Airway epithelial cell (primary cell): ENCODE measurements around the gene SLC25A43. TPM values are rescaled to one million over a fixed set of nuclear protein-coding genes. Genes with fewer than 3 reads are reported as not detected.

Experiments
- total RNA-seq: library from RNA; depleted of rRNA; stranded (reverse); fragments of >200 nt; gene quantifications from 2 replicates; pipeline ENCODE4 v1.2.3, GENCODE V29; 2015

The SLC25A43 gene
- total RNA-seq = 11.3 and 18.2 TPM in 2 replicates

GRCh38 chrX:119398974-119399771 is at the start of gene SLC25A43:
Gene SLC25A43 (plus strand): TSS chrX:119399336. CDS start chrX:119399404, 68 bp downstream.

GRCh38 chrX:119467842-119468550 is 68.9 kb downstream of the SLC25A43 start, which contains the start of gene SLC25A5:
Gene SLC25A5 (plus strand): TSS chrX:119468444. CDS start chrX:119468516, 72 bp downstream.

Other genes starting within 250 kb of the SLC25A43 start
- gene PGRMC1, start 163.1 kb upstream of the SLC25A43 start, total RNA-seq = 115 and 127 TPM in 2 replicates
- 486 and 784 TPM in 2 replicates for gene SLC25A5, start 69.1 kb downstream of the SLC25A43 start, total RNA-seq
- gene STEEP1, start 166.1 kb downstream of the SLC25A43 start, total RNA-seq = 21.4 and 24.1 TPM in 2 replicates
- gene UBE2A, start 175.2 kb downstream of the SLC25A43 start, total RNA-seq = 28.6 and 28.9 TPM in 2 replicates
- gene NKRF, start 207.1 kb downstream of the SLC25A43 start, total RNA-seq = 6.4 and 8.4 TPM in 2 replicates